Adipose tissue (tissue), 3 donors: ENCODE data around the gene LEP. TPM values are rescaled to one million over a fixed set of nuclear protein-coding genes. Genes with fewer than 3 reads are reported as not detected.

Source experiments
- H3K27ac ChIP-seq: one replicate; pipeline ENCODE4 v1.5.1; 2013; ENCODE audit warnings: low read depth, low read length
- WGBS, 3 donors: extraction: QIAGEN DNeasy Blood & Tissue Kit; methylation state at CpG; one replicate each; pipeline ENCODE4 v1.1.7; 2013; 5-methylcytosine and 5-hydroxymethylcytosine counted together
- polyA plus RNA-seq, 3 donors: library from polyadenylated mRNA; stranded (reverse); fragments of 200-250 nt; gene quantifications; one replicate each; pipeline ENCODE4 v1.2.3, GENCODE V29; 2013
- donor health status: healthy with polysubstance abuse.
- donor health status: Bipolar disorder and iron deficiency.
- donor health status: healthy.

Gene LEP
- polyA plus RNA-seq, 3 donors = 10.3 to 141 (median 37.0) TPM

DNA sequence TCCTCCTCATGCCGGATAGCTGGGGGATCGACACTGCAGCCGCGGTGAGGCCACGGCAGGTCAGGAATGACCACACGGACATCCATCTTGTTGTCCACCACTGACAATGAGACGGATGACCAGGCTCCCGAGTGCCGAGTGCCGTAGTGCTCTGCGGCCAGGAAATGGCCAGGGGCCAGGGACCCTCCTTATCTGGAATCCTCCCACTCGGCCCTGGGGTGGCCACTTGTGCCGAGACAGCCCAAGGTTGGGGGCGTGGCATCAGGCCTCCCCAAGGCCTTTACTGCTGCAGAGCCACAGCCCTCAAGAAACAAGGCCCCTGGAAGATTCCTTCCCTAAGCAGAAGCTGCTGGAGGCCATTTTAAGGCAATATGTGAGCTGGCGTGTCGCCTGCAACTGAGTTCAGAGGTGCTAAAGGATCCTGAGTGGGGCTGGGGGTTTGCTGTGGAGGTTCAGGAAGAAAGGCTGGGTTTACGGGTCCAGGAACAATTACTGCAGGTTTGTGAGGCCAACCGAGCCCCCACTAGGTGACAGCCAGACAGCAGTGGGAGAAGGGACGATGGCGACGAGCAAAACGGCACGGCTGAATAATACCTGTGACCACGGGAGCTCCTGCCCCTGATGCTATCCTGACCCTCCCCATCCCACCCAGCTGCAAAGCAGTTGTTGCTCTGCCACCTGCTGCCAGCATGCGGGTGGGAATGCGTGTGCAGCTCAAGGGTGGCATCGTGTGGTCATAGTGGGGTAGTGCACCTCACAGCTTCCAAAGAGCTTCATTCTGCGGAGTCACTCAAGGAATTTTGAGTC lies 31.6 kb upstream of the LEP start:
- no peak overlapping the region for H3K27ac ChIP-seq
- WGBS, 3 donors = 28 to 35% (median 34%) methylated on average over 28 of the region's 28 CpGs

- WGBS, 3 donors = 33 to 53% (median 41%) methylated on average over 3 of the region's 3 CpGs
- no peak overlapping the region for H3K27ac ChIP-seq
Observed at GRCh38 chr7:128210036-128210347, 31.1 kb upstream of the LEP start.

GRCh38 chr7:128210590-128211570 lies 30.2 kb upstream of the LEP start:
- WGBS, 3 donors = 67 to 80% (median 75%) methylated on average over 19 of the region's 19 CpGs
- no peak overlapping the region for H3K27ac ChIP-seq

DNA sequence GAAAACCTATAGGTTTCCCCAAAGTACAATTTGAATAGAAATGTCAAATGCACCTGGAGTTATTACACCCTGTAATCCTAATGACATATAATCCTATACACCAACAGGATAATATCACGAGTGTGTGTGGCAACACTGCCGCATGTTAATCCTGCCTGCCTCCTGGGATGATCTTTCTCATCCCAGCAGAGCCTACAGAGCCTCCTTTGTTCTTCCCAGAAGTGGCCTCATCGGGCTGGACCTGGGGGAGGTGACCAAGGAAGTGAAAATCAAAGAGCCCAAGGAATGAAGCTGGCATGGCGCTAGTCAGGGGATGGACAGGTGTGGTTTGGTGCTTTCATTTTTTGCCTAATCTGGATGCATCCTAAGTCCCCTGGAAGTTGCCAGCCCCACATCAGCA lies 29.5 kb upstream of the LEP start:
- WGBS, 3 donors = 39 to 61% (median 56%) methylated on average over 4 of the region's 4 CpGs

DNA sequence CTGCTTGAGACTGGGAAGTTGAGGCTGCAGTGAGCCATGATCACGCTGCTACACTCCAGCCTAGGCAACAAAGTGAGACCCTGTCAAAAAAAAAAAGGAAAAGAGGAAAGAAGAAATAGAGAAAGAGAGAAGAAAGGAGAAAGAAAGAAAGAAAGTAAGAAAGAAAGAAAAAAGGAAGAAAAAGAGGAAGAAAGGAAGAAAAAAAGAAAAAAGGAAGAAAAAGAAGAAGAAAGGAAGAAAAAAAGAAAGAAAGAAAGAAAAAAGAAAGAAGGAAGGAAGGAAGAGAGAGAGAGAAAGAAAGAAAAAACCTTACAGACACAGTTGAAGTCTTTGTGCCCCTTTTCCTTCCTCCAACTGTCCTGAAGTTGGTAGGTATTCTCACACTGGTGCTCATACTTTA lies 26.6 kb upstream of the LEP start:
- no peak overlapping the region for H3K27ac ChIP-seq
- 92 to 94% (median 93%) methylated on average over 1 of the region's 1 CpG for WGBS, 3 donors

More for the DNA sequence above, 29.5 kb upstream of the LEP start:
- no peak overlapping the region for H3K27ac ChIP-seq

GRCh38 chr7:128215281-128215680 lies 25.8 kb upstream of the LEP start:
- no peak overlapping the region for H3K27ac ChIP-seq
- 61 to 76% (median 65%) methylated on average over 3 of the region's 3 CpGs for WGBS, 3 donors

- no peak overlapping the region for H3K27ac ChIP-seq
- 50 to 80% (median 61%) methylated on average over 1 of the region's 1 CpG for WGBS, 3 donors
Observed at GRCh38 chr7:128215739-128216138, 25.3 kb upstream of the LEP start.

DNA sequence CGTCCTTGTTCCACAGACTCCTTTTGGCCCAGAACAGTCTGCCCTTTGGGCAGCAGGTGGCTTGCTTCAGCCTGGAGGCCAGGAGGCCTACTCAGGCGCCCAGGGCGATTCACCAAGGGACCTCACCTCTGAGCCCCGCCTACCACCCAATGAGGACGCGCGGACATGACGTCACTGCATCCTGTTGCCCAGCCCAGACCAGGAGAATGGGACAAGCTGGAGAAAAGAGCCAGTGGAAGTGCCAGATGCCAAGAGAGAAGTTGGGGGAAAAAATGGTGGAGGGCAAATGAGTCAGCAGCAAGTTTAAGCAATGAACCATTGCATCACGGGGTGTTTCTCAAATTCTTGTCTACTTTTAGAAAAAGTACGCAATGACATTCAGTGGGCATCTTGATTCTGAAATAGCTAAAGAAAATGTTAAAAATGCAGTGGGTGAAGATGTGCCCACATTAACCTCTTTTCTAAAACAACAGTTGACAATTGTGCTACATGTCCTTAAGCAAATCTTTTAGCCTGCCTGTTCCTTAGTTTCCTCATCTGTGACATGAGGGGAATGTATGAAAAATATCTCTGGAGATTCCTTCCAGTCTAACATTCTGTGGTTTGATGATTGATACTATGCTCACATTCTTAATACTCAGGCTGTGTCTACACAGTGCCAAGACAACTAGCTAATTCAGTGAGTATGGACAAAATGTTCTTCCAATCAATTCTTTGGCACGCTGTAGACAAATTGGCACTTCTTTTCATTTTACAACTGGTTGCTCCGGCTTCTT lies 23.9 kb upstream of the LEP start:
- no peak overlapping the region for H3K27ac ChIP-seq
- WGBS, 3 donors = 62 to 81% (median 64%) methylated on average over 12 of the region's 12 CpGs

DNA sequence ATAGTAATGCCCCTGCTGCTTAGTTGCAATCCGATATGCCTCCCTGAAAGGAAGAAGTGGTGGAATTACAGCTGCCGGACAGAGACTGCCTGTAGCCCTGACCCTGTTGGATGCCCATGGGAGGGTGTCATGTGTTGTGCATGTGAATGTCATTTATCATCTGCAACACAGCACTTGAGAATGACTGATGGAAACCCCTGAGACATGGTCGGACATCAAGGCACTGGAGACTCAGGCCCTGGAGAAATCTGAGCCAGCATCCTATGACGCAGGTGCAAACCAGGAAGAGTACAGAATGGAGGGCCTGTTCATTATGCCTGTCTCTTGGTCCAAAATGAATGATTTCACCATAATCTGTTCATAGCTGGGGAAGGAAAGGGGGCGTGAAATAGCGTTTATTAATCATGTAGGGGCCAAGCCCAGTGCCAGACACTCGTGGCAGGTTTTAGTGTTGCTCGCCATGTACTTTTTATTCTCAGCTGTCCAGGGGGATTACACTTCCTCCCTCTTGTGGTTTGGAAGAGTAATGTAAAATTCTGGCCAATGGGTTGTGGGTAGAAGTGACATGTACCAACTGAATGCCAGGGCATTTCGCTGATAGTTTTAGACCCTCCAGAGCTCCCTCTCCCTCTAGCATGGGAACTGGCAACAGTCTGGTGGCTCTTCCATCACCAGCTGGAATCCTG lies 23.0 kb upstream of the LEP start:
- no peak overlapping the region for H3K27ac ChIP-seq
- 53 to 81% (median 62%) methylated on average over 9 of the region's 9 CpGs for WGBS, 3 donors

- WGBS, 3 donors = 68 to 73% (median 73%) methylated on average over 2 of the region's 2 CpGs
- no peak overlapping the region for H3K27ac ChIP-seq
Observed at GRCh38 chr7:128219636-128220035, 21.4 kb upstream of the LEP start.

DNA sequence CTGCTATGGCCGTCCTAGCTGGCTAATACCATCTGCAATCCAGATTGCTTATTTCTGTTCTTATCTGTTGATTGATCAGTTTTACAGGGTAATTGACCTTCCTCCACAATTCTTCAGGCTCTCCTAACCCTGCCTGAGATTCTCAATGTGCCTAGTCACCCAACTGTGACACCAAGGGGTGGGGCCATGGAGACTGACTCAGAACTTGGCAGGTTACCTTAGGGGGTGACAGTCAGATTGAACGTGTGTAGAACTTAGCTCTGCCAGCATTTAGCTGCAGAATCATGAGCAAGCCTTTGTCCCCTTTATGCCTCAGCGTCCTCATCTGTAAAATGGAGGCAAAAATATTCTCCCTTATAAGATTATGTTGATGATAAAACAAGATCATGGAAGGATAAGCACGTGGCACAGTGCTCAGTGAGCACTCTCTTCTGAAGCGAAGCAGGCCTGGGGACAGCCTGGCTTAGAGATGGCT lies 19.1 kb upstream of the LEP start:
- H3K27ac ChIP-seq = no peak overlapping the region
- WGBS, 3 donors = 62 to 68% (median 67%) methylated on average over 5 of the region's 5 CpGs

- WGBS, 3 donors = 76 to 95% (median 92%) methylated on average over 2 of the region's 2 CpGs
- H3K27ac ChIP-seq = no peak overlapping the region
Observed at GRCh38 chr7:128226132-128226980, 14.7 kb upstream of the LEP start.

DNA sequence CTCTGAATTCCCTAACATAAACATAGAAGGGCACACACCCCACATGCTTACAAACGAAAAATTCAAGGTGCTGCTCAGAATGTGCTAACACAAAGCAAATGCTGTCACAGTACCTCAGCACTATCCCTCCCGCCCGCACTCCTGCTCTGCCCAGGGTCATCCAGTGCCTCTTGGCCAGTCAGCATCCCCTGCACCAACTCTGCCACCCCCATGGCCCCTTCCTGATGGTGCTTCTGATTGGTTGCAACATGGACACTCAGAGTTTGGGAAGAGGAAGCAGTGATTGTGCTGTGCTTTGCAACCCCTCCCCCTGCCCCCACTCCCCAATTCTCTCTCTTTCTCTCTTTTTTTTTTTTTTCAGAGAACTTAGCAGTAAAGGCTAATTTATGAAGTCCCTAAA lies 13.8 kb upstream of the LEP start:
- no peak overlapping the region for H3K27ac ChIP-seq
- WGBS, 3 donors = 69 to 72% (median 70%) methylated on average over 3 of the region's 3 CpGs

GRCh38 chr7:128231021-128231420 lies 10.1 kb upstream of the LEP start:
- H3K27ac ChIP-seq = no peak overlapping the region
- 94 to 98% (median 96%) methylated on average over 5 of the region's 5 CpGs for WGBS, 3 donors

- 86 to 94% (median 92%) methylated on average over 6 of the region's 6 CpGs for WGBS, 3 donors
- no peak overlapping the region for H3K27ac ChIP-seq
Observed at GRCh38 chr7:128231677-128232076, 9.4 kb upstream of the LEP start.

DNA sequence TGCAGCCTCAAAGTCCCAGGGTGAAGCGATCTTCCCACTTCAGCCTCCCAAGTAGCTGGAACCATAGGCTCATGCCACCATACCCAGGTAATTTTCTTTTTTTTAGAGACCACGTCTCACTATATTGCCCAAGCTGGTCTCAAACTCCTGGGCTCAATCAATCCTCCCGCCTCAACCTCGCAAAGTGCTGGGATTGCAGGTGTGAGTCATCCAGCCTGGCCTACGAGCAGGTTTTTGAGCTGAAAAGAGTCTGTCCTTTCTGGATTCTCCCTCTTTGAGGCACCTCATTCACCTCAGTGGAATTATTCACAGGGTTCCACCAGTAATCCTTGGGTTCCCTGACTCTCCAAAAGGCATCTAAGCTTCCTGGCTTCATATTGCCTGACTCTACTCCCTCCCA lies 7.6 kb upstream of the LEP start:
- 80 to 84% (median 83%) methylated on average over 5 of the region's 5 CpGs for WGBS, 3 donors
- no peak overlapping the region for H3K27ac ChIP-seq

GRCh38 chr7:128234476-128235026 lies 6.5 kb upstream of the LEP start:
- no peak overlapping the region for H3K27ac ChIP-seq
- 69 to 76% (median 70%) methylated on average over 9 of the region's 9 CpGs for WGBS, 3 donors
